K562 (cell line): ENCODE measurements around the gene CTRL. TPM values are rescaled to one million over a fixed set of nuclear protein-coding genes. Genes with fewer than 3 reads are reported as not detected.

Experiments
- CCNT2 ChIP-seq: IDR thresholded peaks from 2 replicates; pipeline ENCODE4 v1.6.1; 2011; ENCODE audit warnings: borderline replicate concordance, low read depth, mild to moderate bottlenecking, moderate library complexity, mixed read lengths, low read length; ENCODE audit not compliant: insufficient read length; ENCODE audit errors: extremely low read depth
- DIDO1 ChIP-seq: fragments of 450-650 bp; IDR thresholded peaks from 2 replicates; pipeline ENCODE4 v1.6.1; 2016; ENCODE audit warnings: low read depth, missing biosample characterization, missing genetic modification characterization
- FOXP1 ChIP-seq: sonication (generic); formaldehyde crosslinking; IDR thresholded peaks from 2 replicates; pipeline ENCODE4 v1.8.0; 2022; ENCODE audit warnings: mild to moderate bottlenecking, missing genetic modification reagents
- NCOA6 ChIP-seq: fragments of 450-650 bp; IDR thresholded peaks from 2 replicates; pipeline ENCODE4 v1.6.1; 2017; ENCODE audit warnings: mild to moderate bottlenecking
- PHF21A ChIP-seq: fragments of 450-650 bp; IDR thresholded peaks from 2 replicates; pipeline ENCODE4 v1.6.1; 2017; ENCODE audit warnings: low read depth, borderline replicate concordance
- RB1 ChIP-seq: fragments of 450-650 bp; IDR thresholded peaks from 2 replicates; pipeline ENCODE4 v1.6.1; 2017; ENCODE audit warnings: low read depth, mild to moderate bottlenecking
- RBM22 ChIP-seq: fragments of 200-400 bp; formaldehyde crosslinking; IDR thresholded peaks from 2 replicates; pipeline ENCODE4 v1.6.1; 2018; ENCODE audit warnings: low read length, low read depth; ENCODE audit not compliant: poor library complexity, severe bottlenecking
- RERE ChIP-seq: sonication (generic); formaldehyde crosslinking; IDR thresholded peaks from 2 replicates; pipeline ENCODE4 v1.8.0; 2023; ENCODE audit warnings: missing genetic modification reagents, mild to moderate bottlenecking, borderline replicate concordance
- YBX1 ChIP-seq: fragments of 450-650 bp; IDR thresholded peaks from 2 replicates; pipeline ENCODE4 v1.7.1; 2016; ENCODE audit warnings: mild to moderate bottlenecking
- YY1 ChIP-seq, 3 experiments: IDR thresholded peaks; 2 replicates each; pipeline ENCODE4 v1.6.1; 2011; ENCODE audit warnings: low read length in 2 of 3, mild to moderate bottlenecking in 2 of 3, moderate library complexity in 2 of 3, borderline replicate concordance in 1 of 3, control low read depth in 1 of 3, low read depth in 1 of 3; ENCODE audit not compliant: insufficient read depth in 3 of 3, insufficient replicate concordance in 2 of 3, control insufficient read depth in 1 of 3, insufficient read length in 1 of 3; ENCODE audit errors: extremely low read depth in 1 of 3
- ZBTB11 ChIP-seq, 3 experiments: fragments of 200-800 bp in 1 of 3; fragments of 250-450 bp in 1 of 3; fragments of 450-650 bp in 1 of 3; sonication (Bioruptor Pico) in 1 of 3; sonication (Bioruptor generic) in 1 of 3; formaldehyde crosslinking in 1 of 3; IDR thresholded peaks; 2 replicates each; pipeline versions ENCODE4 v1.6.1 to v1.8.0; 2016 to 2022; ENCODE audit warnings: mild to moderate bottlenecking in 2 of 3, missing genetic modification characterization in 2 of 3, missing compliant biosample characterization in 1 of 3, moderate library complexity in 1 of 3
- ZBTB33 ChIP-seq: sonication (generic); formaldehyde crosslinking; IDR thresholded peaks from 2 replicates; pipeline ENCODE4 v1.8.1; 2023; ENCODE audit warnings: mild to moderate bottlenecking, missing genetic modification reagents
- ZNF124 ChIP-seq: sonication (generic); formaldehyde crosslinking; IDR thresholded peaks from 2 replicates; pipeline ENCODE4 v1.8.1; 2022; ENCODE audit warnings: missing genetic modification reagents
- polyA plus RNA-seq, 8 experiments: library from polyadenylated mRNA; depleted of rRNA in 4 of 8; stranded (reverse) in 5 of 8; unstranded in 3 of 8; fragments of >200 nt; fragmentation: Nextera tagmentation in 2 of 8; fragmentation: Illumina TruSeq in 1 of 8; extraction: Ambion mirVana in 2 of 8; extraction: Trizol in 1 of 8; gene quantifications; 2 replicates each; pipeline versions ENCODE4 v1.2.1 to v1.2.3, GENCODE V29; 2011 to 2014; ENCODE audit warnings: inconsistent platforms in 1 of 8, missing spikeins in 1 of 8
- total RNA-seq, 7 experiments: library from RNA; depleted of rRNA in 6 of 7; stranded (reverse); fragments of >200 nt in 6 of 7; fragmentation: Illumina TruSeq in 2 of 7; extraction: Trizol in 2 of 7; gene quantifications; 2 replicates each; pipeline versions ENCODE4 v1.2.1 to v1.2.3, GENCODE V29; 2011 to 2021; ENCODE audit warnings: low replicate concordance in 1 of 7

The CTRL gene
- total and polyA plus RNA-seq, 9 of the 15 experiments (the other 6 are each of a cell fraction or from before 2014, with no cell fraction given), result 1.4 to 5.6 (median 2.5) TPM

GRCh38 chr16:67946966-67947558 is 15.4 kb upstream of the CTRL start (continued):
- no peak for TF ChIP-seq YY1 (IDR thresholded peaks at IDR 0.05; ENCODE audit: borderline replicate concordance in 1 of 3, control insufficient read depth in 1 of 3, extremely low read depth in 1 of 3, insufficient read depth in 3 of 3, insufficient read length in 1 of 3, insufficient replicate concordance in 2 of 3, low read depth in 1 of 3, low read length in 2 of 3)
- TF ChIP-seq DIDO1 (tag), result no peak
- TF ChIP-seq ZNF124 (CRISPR knock-in tag), result no peak
- peak; percentile 98 for TF ChIP-seq ZBTB33 (CRISPR knock-in tag)
- TF ChIP-seq NCOA6, result no peak
- TF ChIP-seq RBM22, result peak; percentile 65
- TF ChIP-seq RERE, result no peak
- TF ChIP-seq PHF21A, result no peak
- TF ChIP-seq CCNT2, result no peak
- TF ChIP-seq RB1, result no peak
- TF ChIP-seq YBX1, result no peak
- no peak for TF ChIP-seq ZBTB11 (CRISPR knock-in tag; IDR thresholded peaks at IDR 0.05)
- no peak for TF ChIP-seq FOXP1 (CRISPR knock-in tag)
